Testis (tissue), 3 donors: Measurements from ENCODE around the gene TCF21. TPM values are rescaled to one million over a fixed set of nuclear protein-coding genes. Genes with fewer than 3 reads are reported as not detected.

Source experiments
- DNase-seq: peaks from one replicate; pipeline ENCODE4 v3.0.0-alpha.2; 2019
- H3K27ac ChIP-seq, 2 donors: fragments of 200-600 bp; sonication (generic); one replicate each; pipeline ENCODE4 v1.5.1; 2019
- H3K27me3 ChIP-seq: fragments of 200-600 bp; sonication (generic); one replicate; pipeline ENCODE4 v1.5.1; 2019
- H3K36me3 ChIP-seq: fragments of 200-600 bp; sonication (generic); one replicate; pipeline ENCODE4 v1.5.1; 2017; ENCODE audit warnings: low read depth; ENCODE audit errors: missing control alignments
- H3K4me1 ChIP-seq: fragments of 200-600 bp; sonication (generic); one replicate; pipeline ENCODE4 v1.5.1; 2019
- H3K4me3 ChIP-seq, 2 donors: fragments of 200-600 bp; sonication (generic); one replicate each; pipeline ENCODE4 v1.5.1; 2017 to 2019
- H3K9me3 ChIP-seq: fragments of 200-600 bp; sonication (generic); one replicate; pipeline ENCODE4 v1.5.1; 2017
- POLR2A ChIP-seq: fragments of 450-650 bp; IDR thresholded peaks from one replicate; pipeline ENCODE4 v1.6.1; 2017; ENCODE audit warnings: antibody characterized with exemption, mild to moderate bottlenecking, moderate library complexity
- WGBS, 2 donors: methylation state at CpG; one replicate each; pipeline ENCODE4 v1.1.5; 2018; 5-methylcytosine and 5-hydroxymethylcytosine counted together
- intact Hi-C: fragments of 100-400 bp; cut with DNase I; formaldehyde crosslinking; loops from one replicate; pipeline ENCODE4 v1.15.1; 2023; ENCODE audit warnings: low total_unique reads
- polyA plus RNA-seq: library from polyadenylated mRNA; stranded (reverse); fragments of 350-450 nt; fragmentation: Illumina TruSeq; extraction: RNeasy Lipid Tissue Mini Kit (QIAGEN cat#74804); gene quantifications from one replicate; pipeline ENCODE4 v1.2.3, GENCODE V29; 2014; ENCODE audit warnings: low read depth, low replicate concordance; ENCODE audit not compliant: insufficient read depth
- total RNA-seq, 2 donors: library from RNA; depleted of rRNA; stranded (reverse); fragments of >200 nt; gene quantifications; one replicate each; pipeline ENCODE4 v1.2.3, GENCODE V29; 2016
- TF ChIP-seq, protein P1 (sequence below), 3 experiments: fragments of 450-650 bp in 2 of 3; fragments of 200-600 bp in 1 of 3; sonication (generic) in 1 of 3; IDR thresholded peaks; one replicate each; pipeline ENCODE4 v1.5.1; 2016 to 2019; ENCODE audit warnings: antibody characterized with exemption in 3 of 3, mild to moderate bottlenecking in 2 of 3, moderate library complexity in 1 of 3

TCF21 gene
- total and polyA plus RNA-seq, 3 donors from 2014 or later = 2.8 to 4.8 (median 3.7) TPM

DNA sequence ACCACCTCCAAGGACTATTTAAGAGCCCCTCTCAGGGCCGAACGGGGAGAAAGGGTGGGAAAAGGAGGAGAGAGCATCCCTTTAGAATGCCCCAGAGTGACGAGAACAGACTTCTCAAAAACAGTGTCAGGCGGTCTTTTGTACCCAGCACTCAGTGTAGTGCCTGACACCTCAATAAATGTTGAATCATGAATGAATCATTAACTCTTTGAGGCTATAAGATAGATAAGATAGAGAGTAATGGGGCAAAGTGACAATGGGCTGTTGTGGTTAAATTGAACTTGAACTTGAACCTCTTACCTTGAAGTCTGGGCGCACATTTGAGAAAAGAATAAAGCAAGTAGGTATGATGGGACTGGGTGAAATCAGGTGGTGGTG lies 7.4 kb downstream of the TCF21 start:
- WGBS, 2 donors = 24 to 39% methylated on average over 5 of the region's 5 CpGs
- Histone ChIP-seq H3K27ac (peak overlapping the region; percentile 21 to 69), H3K27me3 (no peaks in the 10 kb centered on the region), H3K4me3 (peak overlapping the region; percentile 29 to 46), H3K36me3 (no peaks in the 10 kb centered on the region), H3K9me3 (no peaks in the 10 kb centered on the region), H3K4me1 (peaks cover 15% of the 10 kb centered on the region)
- intact Hi-C loops = no loop called here
- DNase-seq = no peak
- TF ChIP-seq, protein P1, sequence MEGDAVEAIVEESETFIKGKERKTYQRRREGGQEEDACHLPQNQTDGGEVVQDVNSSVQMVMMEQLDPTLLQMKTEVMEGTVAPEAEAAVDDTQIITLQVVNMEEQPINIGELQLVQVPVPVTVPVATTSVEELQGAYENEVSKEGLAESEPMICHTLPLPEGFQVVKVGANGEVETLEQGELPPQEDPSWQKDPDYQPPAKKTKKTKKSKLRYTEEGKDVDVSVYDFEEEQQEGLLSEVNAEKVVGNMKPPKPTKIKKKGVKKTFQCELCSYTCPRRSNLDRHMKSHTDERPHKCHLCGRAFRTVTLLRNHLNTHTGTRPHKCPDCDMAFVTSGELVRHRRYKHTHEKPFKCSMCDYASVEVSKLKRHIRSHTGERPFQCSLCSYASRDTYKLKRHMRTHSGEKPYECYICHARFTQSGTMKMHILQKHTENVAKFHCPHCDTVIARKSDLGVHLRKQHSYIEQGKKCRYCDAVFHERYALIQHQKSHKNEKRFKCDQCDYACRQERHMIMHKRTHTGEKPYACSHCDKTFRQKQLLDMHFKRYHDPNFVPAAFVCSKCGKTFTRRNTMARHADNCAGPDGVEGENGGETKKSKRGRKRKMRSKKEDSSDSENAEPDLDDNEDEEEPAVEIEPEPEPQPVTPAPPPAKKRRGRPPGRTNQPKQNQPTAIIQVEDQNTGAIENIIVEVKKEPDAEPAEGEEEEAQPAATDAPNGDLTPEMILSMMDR (IDR thresholded peaks at IDR 0.05) = no peak
- TF ChIP-seq POLR2A = no peak

DNA sequence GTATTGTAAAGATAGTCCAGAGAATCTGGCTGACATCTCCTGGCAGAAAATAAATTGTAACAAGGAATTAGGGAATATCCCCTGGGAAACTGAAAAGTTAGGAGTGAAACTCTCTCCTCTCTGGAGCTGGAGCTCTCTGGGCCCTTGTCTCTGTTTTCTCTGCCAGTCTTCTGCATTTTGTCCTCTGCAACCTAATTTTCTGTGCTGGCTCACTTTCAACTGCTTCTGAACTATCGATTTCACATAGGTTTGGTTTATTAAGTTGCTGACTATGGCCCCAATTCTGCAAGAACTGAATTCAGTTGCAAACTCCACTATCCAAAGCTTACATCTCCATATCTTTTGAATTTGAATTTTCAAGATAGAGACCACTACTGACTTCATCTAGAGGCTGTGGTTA lies 9.3 kb downstream of the TCF21 start:
- no peaks in the 10 kb centered on the region for H3K27me3 ChIP-seq
- no peak for TF ChIP-seq POLR2A
- TF ChIP-seq, protein P1 (IDR thresholded peaks at IDR 0.05) = no peak
- no peak for DNase-seq
- WGBS, 2 donors = 79 to 83% methylated on average over 1 of the region's 1 CpG
- no peaks in the 10 kb centered on the region for H3K36me3 ChIP-seq
- H3K27ac ChIP-seq = no peak overlapping the region
- intact Hi-C loops = no loop called here
- H3K4me3 ChIP-seq = no peak overlapping the region
- peaks cover 15% of the 10 kb centered on the region for H3K4me1 ChIP-seq
- no peaks in the 10 kb centered on the region for H3K9me3 ChIP-seq

DNA sequence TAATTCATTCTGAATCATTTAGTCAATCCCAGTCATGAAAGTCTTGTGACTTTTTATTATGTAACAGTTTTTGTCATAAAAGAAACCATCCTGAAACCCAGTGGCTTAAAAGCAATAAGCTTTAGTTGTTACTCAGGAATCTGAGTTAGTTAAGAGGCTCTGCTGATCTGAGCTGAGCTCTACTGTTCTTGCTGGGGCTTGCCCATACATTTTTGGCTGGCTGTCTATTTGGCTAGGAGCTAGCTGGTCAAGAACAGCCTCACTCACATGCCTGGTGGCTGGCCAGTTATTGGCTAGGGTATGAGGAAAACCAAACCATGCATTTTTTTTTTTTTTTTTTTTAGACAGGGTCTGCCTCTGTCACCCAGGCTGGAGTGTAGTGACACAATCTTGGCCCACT lies 10.6 kb downstream of the TCF21 start:
- Histone ChIP-seq H3K27me3 (no peaks in the 10 kb centered on the region), H3K9me3 (no peaks in the 10 kb centered on the region), H3K36me3 (no peaks in the 10 kb centered on the region), H3K4me3 (no peak overlapping the region), H3K27ac (no peak overlapping the region), H3K4me1 (peaks cover 10% of the 10 kb centered on the region)
- no peak for DNase-seq
- no peak for TF ChIP-seq POLR2A
- TF ChIP-seq, protein P1 (IDR thresholded peaks at IDR 0.05) = no peak
- intact Hi-C loops = no loop called here

DNA sequence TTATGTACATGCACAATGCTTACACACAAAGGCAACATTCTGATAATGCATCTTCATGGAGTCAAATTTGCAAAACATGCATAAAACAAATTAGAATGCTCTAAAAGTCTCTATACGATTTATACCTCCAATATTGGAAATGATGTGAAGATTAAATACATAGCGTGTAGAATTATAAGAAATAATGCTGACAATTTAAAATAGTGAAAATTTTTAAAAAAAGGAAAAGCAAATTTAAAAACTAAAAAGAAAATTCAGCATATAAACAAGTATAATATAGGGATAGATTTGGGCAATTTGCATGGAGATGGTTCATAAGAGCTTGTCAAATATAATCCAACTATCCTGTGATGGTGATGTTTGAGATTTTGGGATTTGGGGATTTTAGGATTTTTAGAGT lies 14.9 kb downstream of the TCF21 start:
- Histone ChIP-seq H3K27me3 (no peaks in the 10 kb centered on the region), H3K4me3 (no peak overlapping the region), H3K27ac (no peak overlapping the region), H3K9me3 (no peaks in the 10 kb centered on the region), H3K4me1 (no peaks in the 10 kb centered on the region), H3K36me3 (no peaks in the 10 kb centered on the region)
- no peak for DNase-seq
- 90 to 94% methylated on average over 2 of the region's 2 CpGs for WGBS, 2 donors
- TF ChIP-seq, protein P1 (IDR thresholded peaks at IDR 0.05) = no peak
- TF ChIP-seq POLR2A = no peak
- intact Hi-C loops = no loop called here

DNA sequence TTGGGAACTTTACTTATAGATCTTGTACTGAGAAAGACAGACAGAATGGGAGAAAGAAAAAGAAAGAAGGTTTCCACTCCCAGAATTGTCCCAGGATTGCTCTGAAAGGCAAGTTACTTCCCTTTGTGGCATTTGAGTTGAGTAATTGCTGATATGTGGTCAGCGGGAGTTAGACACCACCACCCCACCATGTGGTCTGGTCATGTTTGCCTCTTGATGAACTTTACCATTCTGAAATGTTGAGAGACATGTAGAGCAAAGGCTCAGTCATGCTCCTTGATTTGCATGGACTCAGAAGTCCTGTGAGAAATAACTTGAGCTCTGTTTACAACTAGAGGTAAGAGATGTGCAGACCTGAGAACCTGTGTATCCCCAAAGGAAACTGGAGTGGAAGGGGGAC lies 17.1 kb downstream of the TCF21 start:
- Histone ChIP-seq H3K9me3 (no peaks in the 10 kb centered on the region), H3K27me3 (no peaks in the 10 kb centered on the region), H3K4me3 (no peak overlapping the region), H3K36me3 (no peaks in the 10 kb centered on the region), H3K4me1 (no peaks in the 10 kb centered on the region), H3K27ac (no peak overlapping the region)
- 75 to 76% methylated on average over 1 of the region's 1 CpG for WGBS, 2 donors
- intact Hi-C loops = no loop called here
- TF ChIP-seq POLR2A = no peak
- TF ChIP-seq, protein P1 (IDR thresholded peaks at IDR 0.05) = no peak
- no peak for DNase-seq
